ENCODE measurements around the gene FOXE3. TPM values are rescaled to one million over a fixed set of nuclear protein-coding genes. Genes with fewer than 3 reads are reported as not detected.

The FOXE3 gene
- total and polyA plus RNA-seq, 10 of the 15 experiments (the other 5 are each of a cell fraction or from before 2014, with no cell fraction given) = 0.13 TPM; not detected in 9

DNA sequence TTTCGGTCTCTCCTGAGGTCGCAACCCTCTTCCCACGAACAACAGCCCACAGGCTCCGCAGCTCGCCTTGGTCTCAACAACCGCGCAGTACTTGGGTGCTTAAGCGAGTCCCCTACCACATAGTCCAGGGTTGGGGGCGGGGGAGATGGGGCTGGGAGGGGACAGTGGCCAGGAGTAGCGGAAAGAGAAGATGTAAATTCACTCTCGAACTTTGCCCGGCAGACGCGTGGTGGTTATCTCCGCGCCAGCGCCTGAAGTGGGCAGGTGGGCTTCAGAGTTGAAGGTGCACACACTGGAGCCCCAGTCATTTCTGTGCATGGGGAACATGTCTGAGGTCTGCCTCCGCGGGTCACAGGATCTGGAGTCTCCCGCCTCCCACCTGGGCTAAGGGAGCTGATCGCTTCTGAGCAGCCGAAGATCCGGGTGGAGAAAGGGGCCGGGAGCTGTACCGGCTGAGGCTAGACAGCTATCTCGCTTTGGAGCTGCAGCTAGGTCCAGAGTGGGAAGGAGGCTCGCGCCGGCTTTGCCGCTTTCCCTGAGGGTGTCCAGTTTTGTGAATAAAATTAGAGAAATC, 17.5 kb downstream of the FOXE3 start (continued):
- TF ChIP-seq, protein P1, sequence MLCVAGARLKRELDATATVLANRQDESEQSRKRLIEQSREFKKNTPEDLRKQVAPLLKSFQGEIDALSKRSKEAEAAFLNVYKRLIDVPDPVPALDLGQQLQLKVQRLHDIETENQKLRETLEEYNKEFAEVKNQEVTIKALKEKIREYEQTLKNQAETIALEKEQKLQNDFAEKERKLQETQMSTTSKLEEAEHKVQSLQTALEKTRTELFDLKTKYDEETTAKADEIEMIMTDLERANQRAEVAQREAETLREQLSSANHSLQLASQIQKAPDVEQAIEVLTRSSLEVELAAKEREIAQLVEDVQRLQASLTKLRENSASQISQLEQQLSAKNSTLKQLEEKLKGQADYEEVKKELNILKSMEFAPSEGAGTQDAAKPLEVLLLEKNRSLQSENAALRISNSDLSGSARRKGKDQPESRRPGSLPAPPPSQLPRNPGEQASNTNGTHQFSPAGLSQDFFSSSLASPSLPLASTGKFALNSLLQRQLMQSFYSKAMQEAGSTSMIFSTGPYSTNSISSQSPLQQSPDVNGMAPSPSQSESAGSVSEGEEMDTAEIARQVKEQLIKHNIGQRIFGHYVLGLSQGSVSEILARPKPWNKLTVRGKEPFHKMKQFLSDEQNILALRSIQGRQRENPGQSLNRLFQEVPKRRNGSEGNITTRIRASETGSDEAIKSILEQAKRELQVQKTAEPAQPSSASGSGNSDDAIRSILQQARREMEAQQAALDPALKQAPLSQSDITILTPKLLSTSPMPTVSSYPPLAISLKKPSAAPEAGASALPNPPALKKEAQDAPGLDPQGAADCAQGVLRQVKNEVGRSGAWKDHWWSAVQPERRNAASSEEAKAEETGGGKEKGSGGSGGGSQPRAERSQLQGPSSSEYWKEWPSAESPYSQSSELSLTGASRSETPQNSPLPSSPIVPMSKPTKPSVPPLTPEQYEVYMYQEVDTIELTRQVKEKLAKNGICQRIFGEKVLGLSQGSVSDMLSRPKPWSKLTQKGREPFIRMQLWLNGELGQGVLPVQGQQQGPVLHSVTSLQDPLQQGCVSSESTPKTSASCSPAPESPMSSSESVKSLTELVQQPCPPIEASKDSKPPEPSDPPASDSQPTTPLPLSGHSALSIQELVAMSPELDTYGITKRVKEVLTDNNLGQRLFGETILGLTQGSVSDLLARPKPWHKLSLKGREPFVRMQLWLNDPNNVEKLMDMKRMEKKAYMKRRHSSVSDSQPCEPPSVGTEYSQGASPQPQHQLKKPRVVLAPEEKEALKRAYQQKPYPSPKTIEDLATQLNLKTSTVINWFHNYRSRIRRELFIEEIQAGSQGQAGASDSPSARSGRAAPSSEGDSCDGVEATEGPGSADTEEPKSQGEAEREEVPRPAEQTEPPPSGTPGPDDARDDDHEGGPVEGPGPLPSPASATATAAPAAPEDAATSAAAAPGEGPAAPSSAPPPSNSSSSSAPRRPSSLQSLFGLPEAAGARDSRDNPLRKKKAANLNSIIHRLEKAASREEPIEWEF (IDR thresholded peaks at IDR 0.05; ENCODE audit: insufficient replicate concordance, low read depth, low read length) = no peak
- TF ChIP-seq RAD51 (IDR thresholded peaks at IDR 0.05) (no peak), EGR1 (IDR thresholded peaks at IDR 0.05; ENCODE audit: borderline replicate concordance in 1 of 2, low read depth in 2 of 2, low read length in 2 of 2) (no peak), IRF4 (IDR thresholded peaks at IDR 0.05; ENCODE audit: low read depth, low read length) (no peak), ZBED1 (IDR thresholded peaks at IDR 0.05; ENCODE audit: borderline replicate concordance) (no peak)
- TF ChIP-seq, protein P2, sequence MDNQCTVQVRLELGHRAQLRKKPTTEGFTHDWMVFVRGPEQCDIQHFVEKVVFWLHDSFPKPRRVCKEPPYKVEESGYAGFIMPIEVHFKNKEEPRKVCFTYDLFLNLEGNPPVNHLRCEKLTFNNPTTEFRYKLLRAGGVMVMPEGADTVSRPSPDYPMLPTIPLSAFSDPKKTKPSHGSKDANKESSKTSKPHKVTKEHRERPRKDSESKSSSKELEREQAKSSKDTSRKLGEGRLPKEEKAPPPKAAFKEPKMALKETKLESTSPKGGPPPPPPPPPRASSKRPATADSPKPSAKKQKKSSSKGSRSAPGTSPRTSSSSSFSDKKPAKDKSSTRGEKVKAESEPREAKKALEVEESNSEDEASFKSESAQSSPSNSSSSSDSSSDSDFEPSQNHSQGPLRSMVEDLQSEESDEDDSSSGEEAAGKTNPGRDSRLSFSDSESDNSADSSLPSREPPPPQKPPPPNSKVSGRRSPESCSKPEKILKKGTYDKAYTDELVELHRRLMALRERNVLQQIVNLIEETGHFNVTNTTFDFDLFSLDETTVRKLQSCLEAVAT (IDR thresholded peaks at IDR 0.05) = no peak
- TF ChIP-seq, protein P3, sequence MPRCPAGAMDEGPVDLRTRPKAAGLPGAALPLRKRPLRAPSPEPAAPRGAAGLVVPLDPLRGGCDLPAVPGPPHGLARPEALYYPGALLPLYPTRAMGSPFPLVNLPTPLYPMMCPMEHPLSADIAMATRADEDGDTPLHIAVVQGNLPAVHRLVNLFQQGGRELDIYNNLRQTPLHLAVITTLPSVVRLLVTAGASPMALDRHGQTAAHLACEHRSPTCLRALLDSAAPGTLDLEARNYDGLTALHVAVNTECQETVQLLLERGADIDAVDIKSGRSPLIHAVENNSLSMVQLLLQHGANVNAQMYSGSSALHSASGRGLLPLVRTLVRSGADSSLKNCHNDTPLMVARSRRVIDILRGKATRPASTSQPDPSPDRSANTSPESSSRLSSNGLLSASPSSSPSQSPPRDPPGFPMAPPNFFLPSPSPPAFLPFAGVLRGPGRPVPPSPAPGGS (IDR thresholded peaks at IDR 0.05; ENCODE audit: borderline replicate concordance, insufficient read depth, low read depth, low read length, poor library complexity, severe bottlenecking) = no peak
- TF ChIP-seq, protein P4, sequence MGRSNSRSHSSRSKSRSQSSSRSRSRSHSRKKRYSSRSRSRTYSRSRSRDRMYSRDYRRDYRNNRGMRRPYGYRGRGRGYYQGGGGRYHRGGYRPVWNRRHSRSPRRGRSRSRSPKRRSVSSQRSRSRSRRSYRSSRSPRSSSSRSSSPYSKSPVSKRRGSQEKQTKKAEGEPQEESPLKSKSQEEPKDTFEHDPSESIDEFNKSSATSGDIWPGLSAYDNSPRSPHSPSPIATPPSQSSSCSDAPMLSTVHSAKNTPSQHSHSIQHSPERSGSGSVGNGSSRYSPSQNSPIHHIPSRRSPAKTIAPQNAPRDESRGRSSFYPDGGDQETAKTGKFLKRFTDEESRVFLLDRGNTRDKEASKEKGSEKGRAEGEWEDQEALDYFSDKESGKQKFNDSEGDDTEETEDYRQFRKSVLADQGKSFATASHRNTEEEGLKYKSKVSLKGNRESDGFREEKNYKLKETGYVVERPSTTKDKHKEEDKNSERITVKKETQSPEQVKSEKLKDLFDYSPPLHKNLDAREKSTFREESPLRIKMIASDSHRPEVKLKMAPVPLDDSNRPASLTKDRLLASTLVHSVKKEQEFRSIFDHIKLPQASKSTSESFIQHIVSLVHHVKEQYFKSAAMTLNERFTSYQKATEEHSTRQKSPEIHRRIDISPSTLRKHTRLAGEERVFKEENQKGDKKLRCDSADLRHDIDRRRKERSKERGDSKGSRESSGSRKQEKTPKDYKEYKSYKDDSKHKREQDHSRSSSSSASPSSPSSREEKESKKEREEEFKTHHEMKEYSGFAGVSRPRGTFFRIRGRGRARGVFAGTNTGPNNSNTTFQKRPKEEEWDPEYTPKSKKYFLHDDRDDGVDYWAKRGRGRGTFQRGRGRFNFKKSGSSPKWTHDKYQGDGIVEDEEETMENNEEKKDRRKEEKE (IDR thresholded peaks at IDR 0.05) = no peak
- TF ChIP-seq, protein P5, sequence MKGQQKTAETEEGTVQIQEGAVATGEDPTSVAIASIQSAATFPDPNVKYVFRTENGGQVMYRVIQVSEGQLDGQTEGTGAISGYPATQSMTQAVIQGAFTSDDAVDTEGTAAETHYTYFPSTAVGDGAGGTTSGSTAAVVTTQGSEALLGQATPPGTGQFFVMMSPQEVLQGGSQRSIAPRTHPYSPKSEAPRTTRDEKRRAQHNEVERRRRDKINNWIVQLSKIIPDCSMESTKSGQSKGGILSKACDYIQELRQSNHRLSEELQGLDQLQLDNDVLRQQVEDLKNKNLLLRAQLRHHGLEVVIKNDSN (IDR thresholded peaks at IDR 0.05; ENCODE audit: borderline replicate concordance, extremely low read length, insufficient read depth, low read depth, low read length) = no peak
